GM21529 (cell line): ENCODE data around the gene IRF5.

Source experiments
- ATAC-seq: cut with Tn5 transposase; IDR thresholded peaks from one replicate; pipeline ENCODE4 v1.9.1; 2021; ENCODE audit not compliant: unreplicated experiment

IRF5 gene

GRCh38 chr7:128937647-128938543 is at the start of gene IRF5:
Gene IRF5, plus strand, starts transcription at chr7:128937927. Its CDS starts 4,155 bp downstream, at chr7:128942082.
- ATAC-seq, result no peak

GRCh38 chr7:128888039-128888755 is 49.5 kb upstream of the IRF5 start:
- no peak for ATAC-seq

GRCh38 chr7:128888756-128889095 is 49.0 kb upstream of the IRF5 start:
- ATAC-seq, result no peak

GRCh38 chr7:128889121-128889520 is 48.6 kb upstream of the IRF5 start:
- no peak for ATAC-seq

- ATAC-seq, result no peak
These were observed 47.2 kb upstream of the IRF5 start for GRCh38 chr7:128890306-128891109.

- no peak for ATAC-seq
These were observed 46.4 kb upstream of the IRF5 start for GRCh38 chr7:128891110-128891941.

GRCh38 chr7:128891942-128892269 is 45.8 kb upstream of the IRF5 start:
- no peak for ATAC-seq

- no peak for ATAC-seq
These were observed 45.0 kb upstream of the IRF5 start for GRCh38 chr7:128892521-128893250.

- no peak for ATAC-seq
These were observed 44.3 kb upstream of the IRF5 start for GRCh38 chr7:128893251-128894100.

GRCh38 chr7:128894101-128894440 is 43.7 kb upstream of the IRF5 start:
- ATAC-seq, result no peak

- ATAC-seq, result no peak
These were observed 42.4 kb upstream of the IRF5 start for GRCh38 chr7:128895320-128895719.

GRCh38 chr7:128899392-128899791 is 38.3 kb upstream of the IRF5 start:
- ATAC-seq, result no peak

GRCh38 chr7:128900237-128900636 is 37.5 kb upstream of the IRF5 start:
- no peak for ATAC-seq

- no peak for ATAC-seq
These were observed 34.8 kb upstream of the IRF5 start for GRCh38 chr7:128902761-128903585.

- no peak for ATAC-seq
These were observed 33.9 kb upstream of the IRF5 start for GRCh38 chr7:128903621-128904361.

GRCh38 chr7:128904381-128905197 is 33.1 kb upstream of the IRF5 start:
- no peak for ATAC-seq
